B cell (primary cell): ENCODE measurements around the gene CASZ1. TPM values are rescaled to one million over a fixed set of nuclear protein-coding genes. Genes with fewer than 3 reads are reported as not detected.

Experiments used
- ATAC-seq: fragments of 200-7000 bp; cut with Tn5 transposase; one replicate; pipeline ENCODE4 v1.10.0; 2021; ENCODE audit warnings: low read depth, mild to moderate bottlenecking, moderate number of reproducible peaks, moderate library complexity
- CTCF ChIA-PET: fragments of 350-600 bp; sonication (Branson Sonifier 250); formaldehyde crosslinking; loops from one replicate; lab custom pipeline; 2021; ENCODE audit warnings: antibody characterized with exemption, inconsistent platforms; lab: Charles Lee
- POLR2A ChIA-PET: fragments of 350-600 bp; sonication (Branson Sonifier 250); formaldehyde crosslinking; loops from one replicate; lab custom pipeline; 2021; ENCODE audit warnings: antibody characterized with exemption; lab: Charles Lee
- DNase-seq: peaks from one replicate; pipeline ENCODE4 v3.0.0; 2013
- H2AFZ ChIP-seq: 2 replicates; pipeline ENCODE4 v1.6.1; 2012; ENCODE audit warnings: mild to moderate bottlenecking, low read depth, low read length; ENCODE audit not compliant: insufficient read depth, poor library complexity, severe bottlenecking
- H3K27ac ChIP-seq, 2 donors: 1 replicate in 1 of 2; 2 replicates in 1 of 2; pipeline ENCODE4 v1.5.1; 2012 to 2013; ENCODE audit warnings: low read length in 2 of 2, mild to moderate bottlenecking in 2 of 2, moderate library complexity in 1 of 2
- H3K27me3 ChIP-seq, 4 experiments: fragments of 200-600 bp in 1 of 4; sonication (generic) in 1 of 4; replicated peaks in 1 of 4; 1 replicate in 2 of 4; 2 replicates in 2 of 4; pipeline versions ENCODE4 v1.6.1 to v1.7.0; 2013 to 2016; ENCODE audit warnings: low read length in 3 of 4, mild to moderate bottlenecking in 2 of 4, mixed read lengths in 1 of 4, moderate library complexity in 1 of 4; ENCODE audit not compliant: insufficient read depth in 4 of 4, control insufficient read depth in 3 of 4; ENCODE audit errors: control extremely low read depth in 1 of 4
- H3K36me3 ChIP-seq, 2 experiments: replicated peaks in 1 of 2; 1 replicate in 1 of 2; 2 replicates in 1 of 2; pipeline versions ENCODE4 v1.6.1 to v1.7.1; 2013; ENCODE audit warnings: low read length in 1 of 2; ENCODE audit not compliant: insufficient read depth in 2 of 2, control insufficient read depth in 1 of 2; ENCODE audit errors: control extremely low read depth in 1 of 2, extremely low read depth in 1 of 2
- H3K4me1 ChIP-seq, 2 donors: fragments of 200-600 bp in 1 of 2; sonication (generic) in 1 of 2; 1 replicate in 1 of 2; 2 replicates in 1 of 2; pipeline versions ENCODE4 v1.5.1 to v1.6.1; 2013 to 2017; ENCODE audit warnings: low read length in 2 of 2; ENCODE audit not compliant: control insufficient read depth in 2 of 2, insufficient read depth in 2 of 2
- H3K4me2 ChIP-seq: replicated peaks from 2 replicates; pipeline ENCODE3; 2012; ENCODE audit warnings: mild to moderate bottlenecking, low read depth, low read length; ENCODE audit not compliant: poor library complexity, severe bottlenecking
- H3K4me3 ChIP-seq, 5 experiments: fragments of 200-600 bp in 1 of 5; sonication (generic) in 1 of 5; 1 replicate in 3 of 5; 2 replicates in 2 of 5; pipeline versions ENCODE4 v1.5.1 to v1.7.0; 2011 to 2016; ENCODE audit warnings: low read length in 4 of 5, mild to moderate bottlenecking in 4 of 5, low read depth in 2 of 5, control low read depth in 1 of 5, moderate library complexity in 1 of 5; ENCODE audit not compliant: insufficient read depth in 1 of 5; ENCODE audit errors: control extremely low read depth in 1 of 5, extremely low read depth in 1 of 5
- H3K79me2 ChIP-seq: fragments of 200-600 bp; sonication (generic); one replicate; pipeline ENCODE4 v1.6.0; 2016; ENCODE audit warnings: low read length; ENCODE audit not compliant: control insufficient read depth, insufficient read depth
- H3K9ac ChIP-seq: fragments of 200-600 bp; sonication (generic); 2 replicates; pipeline ENCODE4 v1.6.1; 2017; ENCODE audit warnings: mild to moderate bottlenecking, low read length, moderate library complexity
- H3K9me3 ChIP-seq, 3 donors: one replicate each; pipeline versions ENCODE4 v1.6.1 to v1.7.1; 2013; ENCODE audit warnings: low read length in 2 of 3; ENCODE audit not compliant: control insufficient read depth in 2 of 3, insufficient read depth in 1 of 3; ENCODE audit errors: control extremely low read depth in 1 of 3
- H4K20me1 ChIP-seq: 2 replicates; pipeline ENCODE4 v1.6.0; 2012; ENCODE audit warnings: mild to moderate bottlenecking, low read length; ENCODE audit not compliant: insufficient read depth, control insufficient read depth, poor library complexity, severe bottlenecking
- H3K27ac Mint-ChIP-seq: one replicate; pipeline ENCODE4 v1.8.0; 2021; ENCODE audit warnings: mixed read lengths
- H3K27me3 Mint-ChIP-seq: one replicate; pipeline ENCODE4 v1.8.0; 2021; ENCODE audit warnings: mixed read lengths
- H3K4me1 Mint-ChIP-seq: one replicate; pipeline ENCODE4 v1.8.0; 2021; ENCODE audit warnings: mixed read lengths
- H3K4me3 Mint-ChIP-seq: one replicate; pipeline ENCODE4 v1.8.0; 2021; ENCODE audit warnings: mixed read lengths
- H3K9me3 Mint-ChIP-seq: one replicate; pipeline ENCODE4 v1.8.0; 2022; ENCODE audit warnings: mixed read lengths; ENCODE audit not compliant: insufficient read depth
- CTCF ChIP-seq: fragments of 200-600 bp; IDR thresholded peaks from one replicate; pipeline ENCODE4 v1.8.0; 2022; ENCODE audit warnings: antibody characterized with exemption, mild to moderate bottlenecking
- EZH2 ChIP-seq: IDR thresholded peaks from 2 replicates; pipeline ENCODE4 v1.6.1; 2012; ENCODE audit warnings: borderline replicate concordance, low read depth, mild to moderate bottlenecking, moderate library complexity, low read length; ENCODE audit not compliant: insufficient read depth, poor library complexity, severe bottlenecking
- WGBS: methylation state at CpG from one replicate; pipeline ENCODE4 v1.1.5; 2013; ENCODE audit warnings: missing lambda C conversion rate; ENCODE audit not compliant: insufficient coverage; 5-methylcytosine and 5-hydroxymethylcytosine counted together
- intact Hi-C: fragments of 100-400 bp; cut with micrococcal nuclease; formaldehyde crosslinking; loops from one replicate; pipeline ENCODE4 v1.10.0; 2022
- polyA plus RNA-seq: library from polyadenylated mRNA; depleted of rRNA; stranded (reverse); fragments of >200 nt; gene quantifications from 2 replicates; pipeline ENCODE4 v1.2.3, GENCODE V29; 2012
- total RNA-seq, 2 donors: library from RNA; stranded (reverse); fragments of 120-200 nt in 1 of 2; gene quantifications; 1 replicate in 1 of 2; 2 replicates in 1 of 2; pipeline versions ENCODE4 v1.2.3 to v1.2.4, GENCODE V29; 2013 to 2022

The CASZ1 gene
- total and polyA plus RNA-seq, 2 donors (not counting 1 experiment from before 2014, with no cell fraction given): 9.5 to 27.2 TPM

GRCh38 chr1:10721381-10722321, 74.8 kb downstream of the CASZ1 start:
- intact Hi-C loops: no loop called here
- H3K27me3 ChIP-seq: peaks cover 0 to 7% (median 0%) of the 10 kb centered on the region in 4 experiments
- POLR2A ChIA-PET: no interaction called here
- no peaks in the 10 kb centered on the region for H4K20me1 ChIP-seq
- Mint-ChIP-seq H3K9me3 (no peaks in the 10 kb centered on the region), H3K4me3 (no peak overlapping the region), H3K27ac (no peak overlapping the region), H3K4me1 (no peaks in the 10 kb centered on the region), H3K27me3 (peaks cover 3% of the 10 kb centered on the region)
- no peak overlapping the region for H3K4me3 ChIP-seq
- no peak for DNase-seq
- no peak for ATAC-seq
- H3K27ac ChIP-seq: no peak overlapping the region
- peak overlapping the region; percentile 1 for H2AFZ ChIP-seq
- no peaks in the 10 kb centered on the region for H3K79me2 ChIP-seq
- no peaks in the 10 kb centered on the region for H3K9me3 ChIP-seq
- no peaks in the 10 kb centered on the region for H3K36me3 ChIP-seq
- no peak overlapping the region for H3K4me2 ChIP-seq
- no peaks in the 10 kb centered on the region for H3K4me1 ChIP-seq
- no peak overlapping the region for H3K9ac ChIP-seq
- 84% methylated on average over 26 of the region's 26 CpGs for WGBS
- CTCF ChIA-PET: no interaction called here
- no peak for TF ChIP-seq CTCF
- no peak for TF ChIP-seq EZH2

- Mint-ChIP-seq H3K27me3 (peaks cover 8% of the 10 kb centered on the region), H3K27ac (no peak overlapping the region), H3K4me1 (peaks cover 4% of the 10 kb centered on the region), H3K4me3 (no peak overlapping the region), H3K9me3 (no peaks in the 10 kb centered on the region)
- no peaks in the 10 kb centered on the region for H3K9me3 ChIP-seq
- no peak overlapping the region for H3K27ac ChIP-seq
- H3K9ac ChIP-seq: no peak overlapping the region
- H4K20me1 ChIP-seq: no peaks in the 10 kb centered on the region
- ATAC-seq: no peak
- peaks cover 0 to 7% (median 0%) of the 10 kb centered on the region in 4 experiments for H3K27me3 ChIP-seq
- 92% methylated on average over 11 of the region's 12 CpGs for WGBS
- H3K4me1 ChIP-seq: peaks cover 0 to 4% of the 10 kb centered on the region in 2 donors
- no peak for DNase-seq
- TF ChIP-seq EZH2 (no peak), CTCF (no peak)
- H3K4me2 ChIP-seq: no peak overlapping the region
- H3K36me3 ChIP-seq: no peaks in the 10 kb centered on the region
- intact Hi-C loops: no loop called here
- POLR2A ChIA-PET: no interaction called here
- no peak overlapping the region for H3K4me3 ChIP-seq
- no peak overlapping the region for H2AFZ ChIP-seq
- CTCF ChIA-PET: no interaction called here
- no peaks in the 10 kb centered on the region for H3K79me2 ChIP-seq
Observed at GRCh38 chr1:10720635-10721034, 75.8 kb downstream of the CASZ1 start.
